Type B pancreatic cell (in vitro differentiated cells): Measurements from ENCODE around the gene EML5. TPM values are rescaled to one million over a fixed set of nuclear protein-coding genes. Genes with fewer than 3 reads are reported as not detected.

Experiments
- DNase-seq: peaks from one replicate; pipeline ENCODE4 v3.0.0; 2021; ENCODE audit warnings: mixed read lengths; ENCODE audit not compliant: unreplicated experiment; ENCODE audit errors: extremely low spot score
- H3K27ac Mint-ChIP-seq: 2 replicates; pipeline ENCODE4 v1.8.0; 2021; ENCODE audit warnings: mild to moderate bottlenecking, mixed read lengths
- H3K27me3 Mint-ChIP-seq: 2 replicates; pipeline ENCODE4 v1.8.0; 2021; ENCODE audit warnings: mixed read lengths
- H3K36me3 Mint-ChIP-seq: 2 replicates; pipeline ENCODE4 v1.8.0; 2021; ENCODE audit warnings: mixed read lengths
- H3K4me1 Mint-ChIP-seq: one replicate; pipeline ENCODE4 v1.8.0; 2021; ENCODE audit warnings: mixed read lengths; ENCODE audit not compliant: unreplicated experiment
- H3K4me3 Mint-ChIP-seq: 2 replicates; pipeline ENCODE4 v1.8.0; 2021; ENCODE audit warnings: mild to moderate bottlenecking, mixed read lengths
- H3K9me3 Mint-ChIP-seq: 2 replicates; pipeline ENCODE4 v1.8.0; 2021; ENCODE audit warnings: mixed read lengths
- total RNA-seq: library from RNA; stranded (reverse); gene quantifications from 2 replicates; pipeline ENCODE4 v1.2.1, GENCODE V29; 2021; ENCODE audit warnings: low replicate concordance
- TF ChIP-seq, protein P1 (sequence below): fragments of 200-600 bp; sonication (generic); conservative IDR thresholded peaks from 2 replicates; pipeline ENCODE4 v1.5.0; 2021; ENCODE audit warnings: antibody characterized with exemption, mild to moderate bottlenecking

EML5 gene
- total RNA-seq, 1 donor from 2014 or later = 3.0 TPM

DNA sequence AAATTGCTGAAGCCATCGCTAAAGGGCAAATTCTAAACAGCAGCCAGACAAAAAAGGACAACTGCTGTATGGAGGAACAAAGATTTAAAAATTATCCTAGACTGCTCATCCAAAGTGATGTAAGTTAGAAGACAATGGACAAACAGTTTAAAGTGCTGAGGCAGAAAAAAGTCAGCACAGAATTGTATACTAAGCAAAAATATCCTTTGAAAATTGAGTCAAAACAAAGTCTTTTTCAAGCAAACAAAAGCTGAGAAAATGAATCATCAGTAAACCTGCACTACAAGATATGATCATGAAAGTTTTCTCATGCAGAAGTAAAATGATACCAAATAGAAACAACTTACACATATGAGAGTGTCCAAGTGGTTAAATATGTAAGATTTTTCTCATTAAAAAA is 43.6 kb downstream of the EML5 start:
- no peaks in the 10 kb centered on the region for H3K9me3 Mint-ChIP-seq
- no peak for DNase-seq
- peaks cover 12% of the 10 kb centered on the region for H3K4me1 Mint-ChIP-seq
- no peaks in the 10 kb centered on the region for H3K36me3 Mint-ChIP-seq
- no peak overlapping the region for H3K27ac Mint-ChIP-seq
- TF ChIP-seq, protein P1, sequence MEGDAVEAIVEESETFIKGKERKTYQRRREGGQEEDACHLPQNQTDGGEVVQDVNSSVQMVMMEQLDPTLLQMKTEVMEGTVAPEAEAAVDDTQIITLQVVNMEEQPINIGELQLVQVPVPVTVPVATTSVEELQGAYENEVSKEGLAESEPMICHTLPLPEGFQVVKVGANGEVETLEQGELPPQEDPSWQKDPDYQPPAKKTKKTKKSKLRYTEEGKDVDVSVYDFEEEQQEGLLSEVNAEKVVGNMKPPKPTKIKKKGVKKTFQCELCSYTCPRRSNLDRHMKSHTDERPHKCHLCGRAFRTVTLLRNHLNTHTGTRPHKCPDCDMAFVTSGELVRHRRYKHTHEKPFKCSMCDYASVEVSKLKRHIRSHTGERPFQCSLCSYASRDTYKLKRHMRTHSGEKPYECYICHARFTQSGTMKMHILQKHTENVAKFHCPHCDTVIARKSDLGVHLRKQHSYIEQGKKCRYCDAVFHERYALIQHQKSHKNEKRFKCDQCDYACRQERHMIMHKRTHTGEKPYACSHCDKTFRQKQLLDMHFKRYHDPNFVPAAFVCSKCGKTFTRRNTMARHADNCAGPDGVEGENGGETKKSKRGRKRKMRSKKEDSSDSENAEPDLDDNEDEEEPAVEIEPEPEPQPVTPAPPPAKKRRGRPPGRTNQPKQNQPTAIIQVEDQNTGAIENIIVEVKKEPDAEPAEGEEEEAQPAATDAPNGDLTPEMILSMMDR = no peak
- H3K27me3 Mint-ChIP-seq = no peaks in the 10 kb centered on the region
- H3K4me3 Mint-ChIP-seq = no peak overlapping the region

DNA sequence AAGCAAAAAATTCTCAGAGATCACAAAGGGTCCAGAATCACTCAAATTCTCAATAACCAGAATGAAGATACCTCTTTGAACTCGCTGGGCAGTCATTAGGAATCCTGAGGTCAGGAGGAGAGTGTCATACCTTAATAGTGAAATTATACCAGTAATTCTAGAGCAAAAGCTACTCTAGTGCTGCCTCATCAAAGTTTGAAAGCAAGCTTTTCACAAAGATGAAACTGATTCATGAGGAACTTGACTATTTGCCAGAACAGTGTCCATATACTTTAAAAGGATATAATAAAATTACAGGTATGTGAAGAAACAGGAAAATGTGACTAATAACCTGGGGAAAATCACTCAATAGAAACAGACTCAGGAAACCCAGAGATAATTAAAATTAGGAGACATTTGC is 44.5 kb downstream of the EML5 start:
- Mint-ChIP-seq H3K27ac (no peak overlapping the region), H3K4me1 (peaks cover 12% of the 10 kb centered on the region), H3K36me3 (no peaks in the 10 kb centered on the region), H3K9me3 (no peaks in the 10 kb centered on the region), H3K4me3 (no peak overlapping the region), H3K27me3 (no peaks in the 10 kb centered on the region)
- no peak for DNase-seq
- TF ChIP-seq, protein P1 = no peak

DNA sequence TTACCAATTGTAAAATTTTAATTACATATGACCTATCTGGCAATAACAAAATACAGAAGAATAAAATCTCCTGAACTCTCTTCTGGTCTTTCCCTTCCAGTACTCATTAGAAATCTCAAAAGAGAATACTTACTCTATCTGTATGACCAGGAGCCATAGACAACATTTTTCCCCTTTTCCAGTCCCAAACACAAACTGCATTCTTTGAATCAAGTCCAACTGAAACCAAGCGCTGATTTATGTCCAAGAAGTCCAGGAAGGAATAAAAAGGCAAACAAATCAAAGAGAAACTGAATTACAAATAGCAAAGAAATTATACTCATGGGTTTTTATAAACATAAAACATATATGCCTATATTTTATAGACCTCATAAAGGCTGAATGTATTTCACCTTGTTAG is 46.7 kb downstream of the EML5 start:
- no peaks in the 10 kb centered on the region for H3K36me3 Mint-ChIP-seq
- no peaks in the 10 kb centered on the region for H3K9me3 Mint-ChIP-seq
- no peak overlapping the region for H3K27ac Mint-ChIP-seq
- TF ChIP-seq, protein P1 = no peak
- H3K4me3 Mint-ChIP-seq = no peak overlapping the region
- DNase-seq = no peak
- no peaks in the 10 kb centered on the region for H3K27me3 Mint-ChIP-seq
- H3K4me1 Mint-ChIP-seq = peaks cover 12% of the 10 kb centered on the region

DNA sequence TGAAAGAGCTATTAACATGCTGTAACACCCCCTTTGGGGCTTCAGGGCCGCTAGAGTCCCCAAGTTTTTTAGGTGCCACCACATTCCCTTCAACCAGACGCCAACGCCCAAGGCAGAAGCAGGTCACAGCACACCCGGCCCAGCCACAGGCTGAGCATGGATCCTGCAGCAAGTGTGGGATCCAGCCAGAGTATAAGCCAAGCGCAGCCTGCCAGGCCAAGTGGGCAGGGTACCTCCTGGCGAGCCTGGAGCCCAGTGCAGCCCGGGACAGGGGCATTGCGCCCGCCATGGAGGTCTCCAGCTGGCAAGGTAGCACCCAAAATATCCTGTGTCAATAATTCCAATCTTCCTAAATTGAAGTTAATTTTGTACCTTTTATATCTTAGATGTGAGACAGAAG is 55.5 kb downstream of the EML5 start:
- TF ChIP-seq, protein P1 = no peak
- Mint-ChIP-seq H3K4me1 (no peaks in the 10 kb centered on the region), H3K36me3 (peaks cover 3% of the 10 kb centered on the region), H3K4me3 (no peak overlapping the region), H3K27me3 (no peaks in the 10 kb centered on the region), H3K27ac (no peak overlapping the region), H3K9me3 (no peaks in the 10 kb centered on the region)
- no peak for DNase-seq

DNA sequence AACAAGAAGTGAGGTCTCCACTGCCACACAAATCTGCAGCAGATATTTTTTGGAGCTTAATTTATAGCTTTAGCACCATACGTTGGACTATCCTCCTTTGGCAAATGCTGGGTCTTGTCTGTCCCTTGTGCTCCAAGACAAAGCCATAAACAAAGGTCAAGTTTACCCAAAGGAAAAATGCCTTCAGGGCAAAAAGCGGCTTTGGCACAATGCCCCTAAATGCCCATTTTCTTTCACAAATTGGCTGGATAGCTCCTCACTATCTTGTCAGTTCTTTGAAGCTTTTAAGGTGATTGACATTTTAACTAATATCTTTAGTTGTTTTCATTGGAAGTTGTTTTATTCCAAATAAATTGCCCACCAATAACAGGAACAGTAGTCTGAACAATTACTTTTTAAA is 59.6 kb downstream of the EML5 start:
- Mint-ChIP-seq H3K9me3 (no peaks in the 10 kb centered on the region), H3K4me1 (no peaks in the 10 kb centered on the region), H3K27ac (no peak overlapping the region), H3K36me3 (peaks cover 3% of the 10 kb centered on the region), H3K27me3 (no peaks in the 10 kb centered on the region), H3K4me3 (no peak overlapping the region)
- TF ChIP-seq, protein P1 = no peak
- DNase-seq = no peak

DNA sequence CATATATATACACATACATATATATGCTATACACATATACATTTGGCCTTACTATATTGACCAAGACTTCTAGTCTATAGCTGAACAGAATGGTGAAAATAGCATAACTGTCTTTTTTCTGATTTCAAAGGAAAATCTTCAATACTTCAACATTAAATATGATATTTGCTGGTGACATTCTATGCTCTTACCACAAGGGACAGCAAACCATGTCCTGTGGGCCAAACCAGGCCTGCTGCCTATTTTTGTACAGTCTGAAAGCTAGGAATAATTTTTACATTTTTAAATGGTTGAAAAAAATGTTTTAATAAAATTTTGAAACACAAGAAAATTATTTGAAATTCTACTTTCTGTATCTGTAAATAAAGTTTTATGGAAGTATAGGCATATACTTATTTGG is 63.6 kb downstream of the EML5 start:
- Mint-ChIP-seq H3K4me1 (no peaks in the 10 kb centered on the region), H3K27me3 (no peaks in the 10 kb centered on the region), H3K4me3 (no peak overlapping the region), H3K36me3 (no peaks in the 10 kb centered on the region), H3K27ac (no peak overlapping the region), H3K9me3 (no peaks in the 10 kb centered on the region)
- TF ChIP-seq, protein P1 = peak; percentile 63
- DNase-seq = no peak
